GM12892 (cell line): ENCODE results near the gene TRPM5.
A peak's percentile ranks its signal among the peaks of the same experiment; 100 is the strongest.

Experiments used
- DNase-seq: peaks from one replicate; pipeline ENCODE4 v3.0.0; 2011; ENCODE audit not compliant: insufficient read length
- FAIRE-seq: peaks from 2 replicates; lab custom pipeline; 2011; peaks lifted over from hg19 to GRCh38; lab: Jason Lieb, UNC
- POLR2A ChIP-seq: IDR thresholded peaks from 2 replicates; pipeline ENCODE4 v1.6.1; 2011; ENCODE audit warnings: low read depth, low read length, control low read depth
- POLR2AphosphoS5 ChIP-seq: IDR thresholded peaks from 2 replicates; pipeline ENCODE4 v1.6.1; 2011; ENCODE audit warnings: low read depth, low read length, control low read depth
- TAF1 ChIP-seq: IDR thresholded peaks from 2 replicates; pipeline ENCODE4 v1.6.1; 2011; ENCODE audit warnings: low read depth, mild to moderate bottlenecking, control low read depth, low read length, borderline replicate concordance

TRPM5 gene

GRCh38 chr11:2436013-2436520 lies 8.2 kb downstream of the TRPM5 start:
- FAIRE-seq = no peak
- no peak for TF ChIP-seq POLR2AphosphoS5
- TF ChIP-seq TAF1 = no peak
- no peak for TF ChIP-seq POLR2A
- no peak for DNase-seq

GRCh38 chr11:2435288-2436012 lies 8.9 kb downstream of the TRPM5 start:
- DNase-seq (no peak), FAIRE-seq (no peak)
- TF ChIP-seq TAF1 (no peak), POLR2AphosphoS5 (no peak), POLR2A (no peak)

- FAIRE-seq (no peak), DNase-seq (no peak)
- no peak for TF ChIP-seq POLR2A
- TF ChIP-seq TAF1 = no peak
- TF ChIP-seq POLR2AphosphoS5 = no peak
These were observed 9.6 kb downstream of the TRPM5 start for GRCh38 chr11:2434506-2435255.

- TF ChIP-seq TAF1 = no peak
- TF ChIP-seq POLR2A = no peak
- no peak for TF ChIP-seq POLR2AphosphoS5
- DNase-seq (no peak), FAIRE-seq (peak; percentile 48)
These were observed 10.3 kb downstream of the TRPM5 start for GRCh38 chr11:2434008-2434407.

GRCh38 chr11:2433106-2433925 lies 11.0 kb downstream of the TRPM5 start:
- TF ChIP-seq POLR2A = no peak
- TF ChIP-seq TAF1 = no peak
- TF ChIP-seq POLR2AphosphoS5 = no peak
- DNase-seq (no peak), FAIRE-seq (no peak)

GRCh38 chr11:2432628-2433071 lies 11.7 kb downstream of the TRPM5 start:
- FAIRE-seq (no peak), DNase-seq (no peak)
- no peak for TF ChIP-seq POLR2A
- TF ChIP-seq POLR2AphosphoS5 = no peak
- no peak for TF ChIP-seq TAF1

GRCh38 chr11:2432171-2432621 lies 12.1 kb downstream of the TRPM5 start:
- FAIRE-seq (no peak), DNase-seq (no peak)
- no peak for TF ChIP-seq TAF1
- TF ChIP-seq POLR2AphosphoS5 = no peak
- no peak for TF ChIP-seq POLR2A

- TF ChIP-seq POLR2A = no peak
- no peak for TF ChIP-seq POLR2AphosphoS5
- TF ChIP-seq TAF1 = no peak
- no peak for FAIRE-seq
- no peak for DNase-seq
These were observed 12.9 kb downstream of the TRPM5 start for GRCh38 chr11:2431395-2431794.

- TF ChIP-seq TAF1 (no peak), POLR2AphosphoS5 (no peak), POLR2A (no peak)
- DNase-seq (peak; percentile 67), FAIRE-seq (peak; percentile 87)
These were observed 16.0 kb downstream of the TRPM5 start for GRCh38 chr11:2428322-2428795.

- TF ChIP-seq POLR2AphosphoS5 = no peak
- no peak for TF ChIP-seq POLR2A
- TF ChIP-seq TAF1 = no peak
- DNase-seq = no peak
- FAIRE-seq = no peak
These were observed 16.5 kb downstream of the TRPM5 start for GRCh38 chr11:2427721-2428321.
